CD4-positive, alpha-beta T cell treated with Interleukin-4 for 4 hours (primary cell): ENCODE data around the gene CRYBG1.

Experiments
- DNase-seq: peaks from one replicate; pipeline ENCODE4 v3.0.0-alpha.2; 2020

CRYBG1 gene

GRCh38 chr6:106612671-106613416 is 252.3 kb downstream of the CRYBG1 start:
- no peak for DNase-seq

GRCh38 chr6:106613590-106613989 is 253.1 kb downstream of the CRYBG1 start:
- DNase-seq: no peak

GRCh38 chr6:106614166-106614565 is 253.6 kb downstream of the CRYBG1 start:
- DNase-seq: no peak

- DNase-seq: no peak
These were observed 254.2 kb downstream of the CRYBG1 start for GRCh38 chr6:106614592-106615257.

GRCh38 chr6:106617302-106617701 is 256.8 kb downstream of the CRYBG1 start:
- DNase-seq: no peak

- DNase-seq: no peak
These were observed 257.3 kb downstream of the CRYBG1 start for GRCh38 chr6:106617857-106618256.

GRCh38 chr6:106618324-106618723 is 257.8 kb downstream of the CRYBG1 start:
- DNase-seq: no peak

GRCh38 chr6:106619223-106619622 is 258.7 kb downstream of the CRYBG1 start:
- no peak for DNase-seq

GRCh38 chr6:106620931-106621672 is 260.6 kb downstream of the CRYBG1 start:
- no peak for DNase-seq
